Measurements from ENCODE around the gene NEU3.
A peak's percentile ranks its signal among the peaks of the same experiment; 100 is the strongest.

Gene NEU3

GRCh38 chr11:75022296-75022695 is 33.6 kb downstream of the NEU3 start:
- no peak for TF ChIP-seq CTCF (conservative IDR thresholded peaks at IDR 0.05; ENCODE audit: low read depth, low read length)

GRCh38 chr11:75022759-75023396 is 34.1 kb downstream of the NEU3 start:
- no peak overlapping the region for H3K27ac ChIP-seq
- TF ChIP-seq CTCF (conservative IDR thresholded peaks at IDR 0.05; ENCODE audit: low read depth, low read length), result peak; percentile 96
- no peak overlapping the region for H3K4me2 ChIP-seq
- no peak overlapping the region for H3K4me3 ChIP-seq (IDR thresholded peaks at IDR 0.05; ENCODE audit: insufficient read depth, low read depth, low read length)
- H3K36me3 ChIP-seq (ENCODE audit: insufficient read depth), result no peaks in the 10 kb centered on the region
- H4K20me1 ChIP-seq (ENCODE audit: insufficient read depth), result no peaks in the 10 kb centered on the region
- no peaks in the 10 kb centered on the region for H3K4me1 ChIP-seq (ENCODE audit: low read depth, poor library complexity, severe bottlenecking)
- H3K9ac ChIP-seq, result no peak overlapping the region
- no peaks in the 10 kb centered on the region for H3K27me3 ChIP-seq (ENCODE audit: insufficient read depth, low read depth)
- H2AFZ ChIP-seq (ENCODE audit: low read depth), result no peak overlapping the region
- H3K79me2 ChIP-seq (ENCODE audit: insufficient read depth, low read depth), result no peaks in the 10 kb centered on the region

More at GRCh38 chr11:75022296-75022695, 33.6 kb downstream of the NEU3 start:
- no peak overlapping the region for H2AFZ ChIP-seq (ENCODE audit: low read depth)
- no peaks in the 10 kb centered on the region for H3K4me1 ChIP-seq (ENCODE audit: low read depth, poor library complexity, severe bottlenecking)
- H3K27ac ChIP-seq, result no peak overlapping the region
- no peak overlapping the region for H3K9ac ChIP-seq
- no peaks in the 10 kb centered on the region for H3K79me2 ChIP-seq (ENCODE audit: insufficient read depth, low read depth)
- H3K27me3 ChIP-seq (ENCODE audit: insufficient read depth, low read depth), result no peaks in the 10 kb centered on the region
- H3K4me3 ChIP-seq (IDR thresholded peaks at IDR 0.05; ENCODE audit: insufficient read depth, low read depth, low read length), result no peak overlapping the region
- H3K36me3 ChIP-seq (ENCODE audit: insufficient read depth), result no peaks in the 10 kb centered on the region
- no peak overlapping the region for H3K4me2 ChIP-seq
- H4K20me1 ChIP-seq (ENCODE audit: insufficient read depth), result no peaks in the 10 kb centered on the region

- Histone ChIP-seq H3K79me2 (ENCODE audit: insufficient read depth, low read depth) (no peaks in the 10 kb centered on the region), H3K9ac (no peak overlapping the region), H3K4me2 (no peak overlapping the region), H3K27ac (no peak overlapping the region), H4K20me1 (ENCODE audit: insufficient read depth) (no peaks in the 10 kb centered on the region), H3K36me3 (ENCODE audit: insufficient read depth) (no peaks in the 10 kb centered on the region), H2AFZ (ENCODE audit: low read depth) (no peak overlapping the region), H3K4me3 (IDR thresholded peaks at IDR 0.05; ENCODE audit: insufficient read depth, low read depth, low read length) (no peak overlapping the region), H3K4me1 (ENCODE audit: low read depth, poor library complexity, severe bottlenecking) (no peaks in the 10 kb centered on the region), H3K27me3 (ENCODE audit: insufficient read depth, low read depth) (no peaks in the 10 kb centered on the region)
- TF ChIP-seq CTCF (conservative IDR thresholded peaks at IDR 0.05; ENCODE audit: low read depth, low read length), result no peak
Observed at GRCh38 chr11:75023446-75024067, 34.8 kb downstream of the NEU3 start.

- Histone ChIP-seq H2AFZ (ENCODE audit: low read depth) (no peak overlapping the region), H4K20me1 (ENCODE audit: insufficient read depth) (no peaks in the 10 kb centered on the region), H3K79me2 (ENCODE audit: insufficient read depth, low read depth) (no peaks in the 10 kb centered on the region), H3K36me3 (ENCODE audit: insufficient read depth) (no peaks in the 10 kb centered on the region), H3K9ac (no peak overlapping the region), H3K27ac (no peak overlapping the region), H3K4me1 (ENCODE audit: low read depth, poor library complexity, severe bottlenecking) (no peaks in the 10 kb centered on the region), H3K27me3 (ENCODE audit: insufficient read depth, low read depth) (no peaks in the 10 kb centered on the region), H3K4me2 (no peak overlapping the region), H3K4me3 (IDR thresholded peaks at IDR 0.05; ENCODE audit: insufficient read depth, low read depth, low read length) (no peak overlapping the region)
- TF ChIP-seq CTCF (conservative IDR thresholded peaks at IDR 0.05; ENCODE audit: low read depth, low read length), result no peak
Observed at GRCh38 chr11:75024068-75024449, 35.3 kb downstream of the NEU3 start.

Data from KMS-11 (cell line).